ENCODE measurements around the gene TOX2. TPM values are rescaled to one million over a fixed set of nuclear protein-coding genes. Genes with fewer than 3 reads are reported as not detected.

Gene TOX2
- total RNA-seq, 1 donor from 2014 or later = 0.94 TPM

DNA sequence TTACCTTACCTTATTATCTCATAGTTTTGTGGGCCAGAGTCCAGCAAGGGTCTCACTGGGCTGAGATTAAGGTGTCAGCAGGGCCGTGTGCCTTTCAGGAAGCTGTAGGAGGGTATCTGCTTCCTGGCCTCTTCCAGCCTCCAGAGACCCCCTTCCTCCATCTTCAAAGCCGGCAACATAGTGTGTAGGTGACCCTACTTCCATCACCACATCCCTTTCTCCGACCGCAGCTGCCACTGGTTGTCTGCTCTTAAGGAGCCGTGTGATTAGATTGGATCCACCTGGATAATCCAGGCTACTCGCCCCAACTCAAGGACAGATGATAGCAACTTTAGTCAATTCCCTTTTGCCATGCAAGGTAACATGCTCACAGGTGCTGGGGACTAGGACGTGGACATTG lies 181.2 kb downstream of the TOX2 start:
- Mint-ChIP-seq H3K4me1 (peaks cover 3% of the 10 kb centered on the region), H3K4me3 (no peak overlapping the region), H3K9me3 (no peaks in the 10 kb centered on the region), H3K27ac (no peak overlapping the region), H3K36me3 (no peaks in the 10 kb centered on the region), H3K27me3 (ENCODE audit: low read depth) (peaks cover 5% of the 10 kb centered on the region)
- no peak for DNase-seq (ENCODE audit: low spot score in 2 of 2, unreplicated experiment in 2 of 2)
- TF ChIP-seq, protein P1, sequence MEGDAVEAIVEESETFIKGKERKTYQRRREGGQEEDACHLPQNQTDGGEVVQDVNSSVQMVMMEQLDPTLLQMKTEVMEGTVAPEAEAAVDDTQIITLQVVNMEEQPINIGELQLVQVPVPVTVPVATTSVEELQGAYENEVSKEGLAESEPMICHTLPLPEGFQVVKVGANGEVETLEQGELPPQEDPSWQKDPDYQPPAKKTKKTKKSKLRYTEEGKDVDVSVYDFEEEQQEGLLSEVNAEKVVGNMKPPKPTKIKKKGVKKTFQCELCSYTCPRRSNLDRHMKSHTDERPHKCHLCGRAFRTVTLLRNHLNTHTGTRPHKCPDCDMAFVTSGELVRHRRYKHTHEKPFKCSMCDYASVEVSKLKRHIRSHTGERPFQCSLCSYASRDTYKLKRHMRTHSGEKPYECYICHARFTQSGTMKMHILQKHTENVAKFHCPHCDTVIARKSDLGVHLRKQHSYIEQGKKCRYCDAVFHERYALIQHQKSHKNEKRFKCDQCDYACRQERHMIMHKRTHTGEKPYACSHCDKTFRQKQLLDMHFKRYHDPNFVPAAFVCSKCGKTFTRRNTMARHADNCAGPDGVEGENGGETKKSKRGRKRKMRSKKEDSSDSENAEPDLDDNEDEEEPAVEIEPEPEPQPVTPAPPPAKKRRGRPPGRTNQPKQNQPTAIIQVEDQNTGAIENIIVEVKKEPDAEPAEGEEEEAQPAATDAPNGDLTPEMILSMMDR (IDR thresholded peaks at IDR 0.05; ENCODE audit: unreplicated experiment) = no peak

GRCh38 chr20:44097521-44098255 lies 183.0 kb downstream of the TOX2 start:
- no peak overlapping the region for H3K27ac Mint-ChIP-seq
- H3K4me1 Mint-ChIP-seq = peaks cover 3% of the 10 kb centered on the region
- H3K27me3 Mint-ChIP-seq (ENCODE audit: low read depth) = peaks cover 12% of the 10 kb centered on the region
- H3K9me3 Mint-ChIP-seq = peaks cover 3% of the 10 kb centered on the region
- H3K4me3 Mint-ChIP-seq = no peak overlapping the region
- TF ChIP-seq, protein P1 (IDR thresholded peaks at IDR 0.05; ENCODE audit: unreplicated experiment) = no peak
- DNase-seq (ENCODE audit: low spot score in 2 of 2, unreplicated experiment in 2 of 2) = no peak
- H3K36me3 Mint-ChIP-seq = no peaks in the 10 kb centered on the region

GRCh38 chr20:44098256-44098630 lies 183.6 kb downstream of the TOX2 start:
- H3K27ac Mint-ChIP-seq = no peak overlapping the region
- TF ChIP-seq, protein P1 (IDR thresholded peaks at IDR 0.05; ENCODE audit: unreplicated experiment) = no peak
- no peaks in the 10 kb centered on the region for H3K36me3 Mint-ChIP-seq
- H3K4me1 Mint-ChIP-seq = peaks cover 3% of the 10 kb centered on the region
- peaks cover 16% of the 10 kb centered on the region for H3K27me3 Mint-ChIP-seq (ENCODE audit: low read depth)
- peaks cover 9% of the 10 kb centered on the region for H3K9me3 Mint-ChIP-seq
- H3K4me3 Mint-ChIP-seq = no peak overlapping the region
- no peak for DNase-seq (ENCODE audit: low spot score in 2 of 2, unreplicated experiment in 2 of 2)

GRCh38 chr20:44098657-44099056 lies 184.0 kb downstream of the TOX2 start:
- Mint-ChIP-seq H3K27ac (no peak overlapping the region), H3K4me3 (no peak overlapping the region), H3K36me3 (no peaks in the 10 kb centered on the region), H3K9me3 (peaks cover 12% of the 10 kb centered on the region), H3K4me1 (peaks cover 3% of the 10 kb centered on the region), H3K27me3 (ENCODE audit: low read depth) (peaks cover 21% of the 10 kb centered on the region)
- TF ChIP-seq, protein P1 (IDR thresholded peaks at IDR 0.05; ENCODE audit: unreplicated experiment) = no peak
- no peak for DNase-seq (ENCODE audit: low spot score in 2 of 2, unreplicated experiment in 2 of 2)

- TF ChIP-seq, protein P1 (IDR thresholded peaks at IDR 0.05; ENCODE audit: unreplicated experiment) = no peak
- no peak overlapping the region for H3K27ac Mint-ChIP-seq
- no peaks in the 10 kb centered on the region for H3K36me3 Mint-ChIP-seq
- peaks cover 4% of the 10 kb centered on the region for H3K4me1 Mint-ChIP-seq
- H3K27me3 Mint-ChIP-seq (ENCODE audit: low read depth) = peaks cover 31% of the 10 kb centered on the region
- H3K4me3 Mint-ChIP-seq = no peak overlapping the region
- H3K9me3 Mint-ChIP-seq = peaks cover 12% of the 10 kb centered on the region
- DNase-seq (ENCODE audit: low spot score in 2 of 2, unreplicated experiment in 2 of 2) = no peak
These were observed 185.2 kb downstream of the TOX2 start for GRCh38 chr20:44099832-44100231.
